HEK293 (cell line): Measurements from ENCODE around the gene FOXC2.
A peak's percentile ranks its signal among the peaks of the same experiment; 100 is the strongest.

Experiments
- KLF8 ChIP-seq: fragments of 450-650 bp; formaldehyde crosslinking; IDR thresholded peaks from 2 replicates; pipeline ENCODE4 v1.5.1; 2016; ENCODE audit warnings: missing biosample characterization, missing genetic modification characterization
- MEIS1 ChIP-seq: sonication (generic); formaldehyde crosslinking; IDR thresholded peaks from 2 replicates; pipeline ENCODE4 v1.8.1; 2022; ENCODE audit warnings: missing genetic modification reagents, mild to moderate bottlenecking, borderline replicate concordance
- SP2 ChIP-seq: fragments of 450-650 bp; formaldehyde crosslinking; IDR thresholded peaks from 2 replicates; pipeline ENCODE4 v1.5.1; 2016; ENCODE audit warnings: missing biosample characterization, missing genetic modification characterization
- YY1 ChIP-seq: fragments of 450-650 bp; formaldehyde crosslinking; IDR thresholded peaks from 2 replicates; pipeline ENCODE4 v1.5.1; 2018; ENCODE audit warnings: missing biosample characterization, missing genetic modification characterization
- ZIC2 ChIP-seq: fragments of 450-650 bp; formaldehyde crosslinking; IDR thresholded peaks from 2 replicates; pipeline ENCODE4 v1.5.1; 2016; ENCODE audit warnings: missing biosample characterization, missing genetic modification characterization
- ZNF24 ChIP-seq: fragments of 450-650 bp; formaldehyde crosslinking; IDR thresholded peaks from 2 replicates; pipeline ENCODE4 v1.5.1; 2016; ENCODE audit warnings: missing biosample characterization, missing genetic modification characterization
- ZNF510 ChIP-seq: fragments of 450-650 bp; formaldehyde crosslinking; IDR thresholded peaks from 2 replicates; pipeline ENCODE4 v1.5.1; 2018; ENCODE audit warnings: mild to moderate bottlenecking, missing genetic modification characterization, missing biosample characterization; ENCODE audit not compliant: insufficient replicate concordance
- ZNF521 ChIP-seq: fragments of 450-650 bp; formaldehyde crosslinking; IDR thresholded peaks from 2 replicates; pipeline ENCODE4 v1.5.1; 2017; ENCODE audit warnings: missing biosample characterization, mild to moderate bottlenecking, missing genetic modification characterization
- ZNF610 ChIP-seq: fragments of 450-650 bp; formaldehyde crosslinking; IDR thresholded peaks from 2 replicates; pipeline ENCODE4 v1.5.1; 2016; ENCODE audit warnings: missing biosample characterization, missing genetic modification characterization, borderline replicate concordance
- TF ChIP-seq, protein P1 (sequence below): fragments of 450-650 bp; formaldehyde crosslinking; IDR thresholded peaks from 2 replicates; pipeline ENCODE4 v1.5.1; 2016; ENCODE audit warnings: missing biosample characterization, missing genetic modification characterization
- TF ChIP-seq, protein P2 (sequence below): fragments of 450-650 bp; formaldehyde crosslinking; IDR thresholded peaks from 2 replicates; pipeline ENCODE4 v1.5.1; 2016; ENCODE audit warnings: missing biosample characterization, missing genetic modification characterization
- TF ChIP-seq, protein P3 (sequence below): fragments of 450-650 bp; formaldehyde crosslinking; conservative IDR thresholded peaks from 2 replicates; pipeline ENCODE4 v1.5.1; 2016; ENCODE audit warnings: low read depth, missing biosample characterization, missing genetic modification characterization
- TF ChIP-seq, protein P4 (sequence below): fragments of 450-650 bp; formaldehyde crosslinking; IDR thresholded peaks from 2 replicates; pipeline ENCODE4 v1.5.1; 2016; ENCODE audit warnings: missing biosample characterization, missing genetic modification characterization
- TF ChIP-seq, protein P5 (sequence below): fragments of 450-650 bp; formaldehyde crosslinking; IDR thresholded peaks from 2 replicates; pipeline ENCODE4 v1.5.1; 2016; ENCODE audit warnings: missing biosample characterization, missing genetic modification characterization, low read depth

DNA sequence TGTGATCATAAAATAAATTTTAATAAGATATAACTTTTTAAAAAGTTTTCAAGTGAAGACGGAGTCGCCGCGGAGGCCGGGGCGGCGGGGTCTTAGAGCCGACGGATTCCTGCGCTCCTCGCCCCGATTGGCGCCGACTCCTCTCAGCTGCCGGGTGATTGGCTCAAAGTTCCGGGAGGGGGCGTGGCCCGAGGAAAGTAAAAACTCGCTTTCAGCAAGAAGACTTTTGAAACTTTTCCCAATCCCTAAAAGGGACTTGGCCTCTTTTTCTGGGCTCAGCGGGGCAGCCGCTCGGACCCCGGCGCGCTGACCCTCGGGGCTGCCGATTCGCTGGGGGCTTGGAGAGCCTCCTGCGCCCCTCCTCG is at the start of gene FOXC2:
- TF ChIP-seq, protein P1, sequence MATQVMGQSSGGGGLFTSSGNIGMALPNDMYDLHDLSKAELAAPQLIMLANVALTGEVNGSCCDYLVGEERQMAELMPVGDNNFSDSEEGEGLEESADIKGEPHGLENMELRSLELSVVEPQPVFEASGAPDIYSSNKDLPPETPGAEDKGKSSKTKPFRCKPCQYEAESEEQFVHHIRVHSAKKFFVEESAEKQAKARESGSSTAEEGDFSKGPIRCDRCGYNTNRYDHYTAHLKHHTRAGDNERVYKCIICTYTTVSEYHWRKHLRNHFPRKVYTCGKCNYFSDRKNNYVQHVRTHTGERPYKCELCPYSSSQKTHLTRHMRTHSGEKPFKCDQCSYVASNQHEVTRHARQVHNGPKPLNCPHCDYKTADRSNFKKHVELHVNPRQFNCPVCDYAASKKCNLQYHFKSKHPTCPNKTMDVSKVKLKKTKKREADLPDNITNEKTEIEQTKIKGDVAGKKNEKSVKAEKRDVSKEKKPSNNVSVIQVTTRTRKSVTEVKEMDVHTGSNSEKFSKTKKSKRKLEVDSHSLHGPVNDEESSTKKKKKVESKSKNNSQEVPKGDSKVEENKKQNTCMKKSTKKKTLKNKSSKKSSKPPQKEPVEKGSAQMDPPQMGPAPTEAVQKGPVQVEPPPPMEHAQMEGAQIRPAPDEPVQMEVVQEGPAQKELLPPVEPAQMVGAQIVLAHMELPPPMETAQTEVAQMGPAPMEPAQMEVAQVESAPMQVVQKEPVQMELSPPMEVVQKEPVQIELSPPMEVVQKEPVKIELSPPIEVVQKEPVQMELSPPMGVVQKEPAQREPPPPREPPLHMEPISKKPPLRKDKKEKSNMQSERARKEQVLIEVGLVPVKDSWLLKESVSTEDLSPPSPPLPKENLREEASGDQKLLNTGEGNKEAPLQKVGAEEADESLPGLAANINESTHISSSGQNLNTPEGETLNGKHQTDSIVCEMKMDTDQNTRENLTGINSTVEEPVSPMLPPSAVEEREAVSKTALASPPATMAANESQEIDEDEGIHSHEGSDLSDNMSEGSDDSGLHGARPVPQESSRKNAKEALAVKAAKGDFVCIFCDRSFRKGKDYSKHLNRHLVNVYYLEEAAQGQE (tag by site-specific recombination) = no peak
- TF ChIP-seq, protein P2, sequence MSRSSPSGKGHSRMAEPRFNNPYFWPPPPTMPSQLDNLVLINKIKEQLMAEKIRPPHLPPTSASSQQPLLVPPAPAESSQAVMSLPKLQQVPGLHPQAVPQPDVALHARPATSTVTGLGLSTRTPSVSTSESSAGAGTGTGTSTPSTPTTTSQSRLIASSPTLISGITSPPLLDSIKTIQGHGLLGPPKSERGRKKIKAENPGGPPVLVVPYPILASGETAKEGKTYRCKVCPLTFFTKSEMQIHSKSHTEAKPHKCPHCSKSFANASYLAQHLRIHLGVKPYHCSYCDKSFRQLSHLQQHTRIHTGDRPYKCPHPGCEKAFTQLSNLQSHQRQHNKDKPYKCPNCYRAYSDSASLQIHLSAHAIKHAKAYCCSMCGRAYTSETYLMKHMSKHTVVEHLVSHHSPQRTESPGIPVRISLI (tag by site-specific recombination) = no peak
- TF ChIP-seq ZNF24 (no peak), ZNF521 (no peak), ZNF510 (no peak), MEIS1 (no peak), KLF8 (tag by site-specific recombination) (no peak), YY1 (no peak), SP2 (peak; percentile 51), ZNF610 (tag by site-specific recombination) (no peak), ZIC2 (tag by site-specific recombination) (no peak)
- TF ChIP-seq, protein P3, sequence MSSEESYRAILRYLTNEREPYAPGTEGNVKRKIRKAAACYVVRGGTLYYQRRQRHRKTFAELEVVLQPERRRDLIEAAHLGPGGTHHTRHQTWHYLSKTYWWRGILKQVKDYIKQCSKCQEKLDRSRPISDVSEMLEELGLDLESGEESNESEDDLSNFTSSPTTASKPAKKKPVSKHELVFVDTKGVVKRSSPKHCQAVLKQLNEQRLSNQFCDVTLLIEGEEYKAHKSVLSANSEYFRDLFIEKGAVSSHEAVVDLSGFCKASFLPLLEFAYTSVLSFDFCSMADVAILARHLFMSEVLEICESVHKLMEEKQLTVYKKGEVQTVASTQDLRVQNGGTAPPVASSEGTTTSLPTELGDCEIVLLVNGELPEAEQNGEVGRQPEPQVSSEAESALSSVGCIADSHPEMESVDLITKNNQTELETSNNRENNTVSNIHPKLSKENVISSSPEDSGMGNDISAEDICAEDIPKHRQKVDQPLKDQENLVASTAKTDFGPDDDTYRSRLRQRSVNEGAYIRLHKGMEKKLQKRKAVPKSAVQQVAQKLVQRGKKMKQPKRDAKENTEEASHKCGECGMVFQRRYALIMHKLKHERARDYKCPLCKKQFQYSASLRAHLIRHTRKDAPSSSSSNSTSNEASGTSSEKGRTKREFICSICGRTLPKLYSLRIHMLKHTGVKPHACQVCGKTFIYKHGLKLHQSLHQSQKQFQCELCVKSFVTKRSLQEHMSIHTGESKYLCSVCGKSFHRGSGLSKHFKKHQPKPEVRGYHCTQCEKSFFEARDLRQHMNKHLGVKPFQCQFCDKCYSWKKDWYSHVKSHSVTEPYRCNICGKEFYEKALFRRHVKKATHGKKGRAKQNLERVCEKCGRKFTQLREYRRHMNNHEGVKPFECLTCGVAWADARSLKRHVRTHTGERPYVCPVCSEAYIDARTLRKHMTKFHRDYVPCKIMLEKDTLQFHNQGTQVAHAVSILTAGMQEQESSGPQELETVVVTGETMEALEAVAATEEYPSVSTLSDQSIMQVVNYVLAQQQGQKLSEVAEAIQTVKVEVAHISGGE = no peak
- TF ChIP-seq, protein P4, sequence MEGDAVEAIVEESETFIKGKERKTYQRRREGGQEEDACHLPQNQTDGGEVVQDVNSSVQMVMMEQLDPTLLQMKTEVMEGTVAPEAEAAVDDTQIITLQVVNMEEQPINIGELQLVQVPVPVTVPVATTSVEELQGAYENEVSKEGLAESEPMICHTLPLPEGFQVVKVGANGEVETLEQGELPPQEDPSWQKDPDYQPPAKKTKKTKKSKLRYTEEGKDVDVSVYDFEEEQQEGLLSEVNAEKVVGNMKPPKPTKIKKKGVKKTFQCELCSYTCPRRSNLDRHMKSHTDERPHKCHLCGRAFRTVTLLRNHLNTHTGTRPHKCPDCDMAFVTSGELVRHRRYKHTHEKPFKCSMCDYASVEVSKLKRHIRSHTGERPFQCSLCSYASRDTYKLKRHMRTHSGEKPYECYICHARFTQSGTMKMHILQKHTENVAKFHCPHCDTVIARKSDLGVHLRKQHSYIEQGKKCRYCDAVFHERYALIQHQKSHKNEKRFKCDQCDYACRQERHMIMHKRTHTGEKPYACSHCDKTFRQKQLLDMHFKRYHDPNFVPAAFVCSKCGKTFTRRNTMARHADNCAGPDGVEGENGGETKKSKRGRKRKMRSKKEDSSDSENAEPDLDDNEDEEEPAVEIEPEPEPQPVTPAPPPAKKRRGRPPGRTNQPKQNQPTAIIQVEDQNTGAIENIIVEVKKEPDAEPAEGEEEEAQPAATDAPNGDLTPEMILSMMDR (tag by site-specific recombination) = no peak
- TF ChIP-seq, protein P5, sequence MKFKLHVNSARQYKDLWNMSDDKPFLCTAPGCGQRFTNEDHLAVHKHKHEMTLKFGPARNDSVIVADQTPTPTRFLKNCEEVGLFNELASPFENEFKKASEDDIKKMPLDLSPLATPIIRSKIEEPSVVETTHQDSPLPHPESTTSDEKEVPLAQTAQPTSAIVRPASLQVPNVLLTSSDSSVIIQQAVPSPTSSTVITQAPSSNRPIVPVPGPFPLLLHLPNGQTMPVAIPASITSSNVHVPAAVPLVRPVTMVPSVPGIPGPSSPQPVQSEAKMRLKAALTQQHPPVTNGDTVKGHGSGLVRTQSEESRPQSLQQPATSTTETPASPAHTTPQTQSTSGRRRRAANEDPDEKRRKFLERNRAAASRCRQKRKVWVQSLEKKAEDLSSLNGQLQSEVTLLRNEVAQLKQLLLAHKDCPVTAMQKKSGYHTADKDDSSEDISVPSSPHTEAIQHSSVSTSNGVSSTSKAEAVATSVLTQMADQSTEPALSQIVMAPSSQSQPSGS = no peak
